ENCODE measurements around the gene MYB. TPM values are rescaled to one million over a fixed set of nuclear protein-coding genes. Genes with fewer than 3 reads are reported as not detected.

The MYB gene
- total and polyA plus RNA-seq, 2 donors (not counting 3 experiments of a cell fraction or from before 2014, with no cell fraction given) = 0.14 to 0.53 TPM

- Histone ChIP-seq H2AFZ (ENCODE audit: low read depth, low read length) (no peak overlapping the region), H3K9ac (replicated peaks; ENCODE audit: extremely low read depth, insufficient read depth, low read length) (no peak overlapping the region), H3K27ac (ENCODE audit: insufficient read depth, low read depth, low read length) (no peak overlapping the region), H3K4me1 (ENCODE audit: control insufficient read depth, extremely low read depth, insufficient read depth, low read length) (no peaks in the 10 kb centered on the region), H3K4me2 (ENCODE audit: insufficient read depth, low read length) (no peak overlapping the region), H4K20me1 (replicated peaks; ENCODE audit: control insufficient read depth, extremely low read depth, insufficient read depth, low read length) (no peaks in the 10 kb centered on the region), H3K9me3 (replicated peaks; ENCODE audit: control insufficient read depth, insufficient read depth, low read length) (no peaks in the 10 kb centered on the region), H3K4me3 (replicated peaks in 1 of 3; ENCODE audit: insufficient read depth in 1 of 3, low read depth in 1 of 3, low read length in 3 of 3) (no peak overlapping the region), H3K36me3 (ENCODE audit: control insufficient read depth in 2 of 2, extremely low read depth in 1 of 2, insufficient read depth in 2 of 2, low read length in 2 of 2) (no peaks in the 10 kb centered on the region), H3K9me1 (replicated peaks; ENCODE audit: control insufficient read depth, extremely low read depth, insufficient read depth, low read length) (no peaks in the 10 kb centered on the region), H3K79me2 (ENCODE audit: control insufficient read depth, insufficient read depth, low read length) (no peaks in the 10 kb centered on the region), H3K27me3 (ENCODE audit: control insufficient read depth in 2 of 2, insufficient read depth in 2 of 2, low read length in 2 of 2) (peaks cover 5 to 13% of the 10 kb centered on the region in 2 experiments)
- intact Hi-C loops (cut with micrococcal nuclease) = no loop called here
- ChIA-PET POLR2A (no interaction called here), CTCF (interaction anchor here (0.6 to 1.1 kb wide), 2 partner anchors 11 to 32 kb away, joined by 3 to 7 read pairs; no protein-coding TSS in a partner anchor)
- no peak for DNase-seq (ENCODE audit: low read depth, low spot score)
- FAIRE-seq = no peak
- TF ChIP-seq MYC (IDR thresholded peaks at IDR 0.05; ENCODE audit: low read depth, low read length) = no peak
- no peak for TF ChIP-seq POLR2A (IDR thresholded peaks at IDR 0.05; ENCODE audit: low read depth, low read length)
- TF ChIP-seq FOS (IDR thresholded peaks at IDR 0.05; ENCODE audit: borderline replicate concordance, insufficient read depth, low read length) = no peak
- no peak for TF ChIP-seq GATA2 (IDR thresholded peaks at IDR 0.05; ENCODE audit: insufficient read depth, insufficient read length, low read depth, low read length)
- no peak for TF ChIP-seq EZH2 (IDR thresholded peaks at IDR 0.05; ENCODE audit: borderline replicate concordance, low read depth, low read length, severe bottlenecking)
- TF ChIP-seq POLR2AphosphoS5 (IDR thresholded peaks at IDR 0.05; ENCODE audit: insufficient read depth, low read depth, low read length) = no peak
- TF ChIP-seq MAX (IDR thresholded peaks at IDR 0.05; ENCODE audit: insufficient read depth, insufficient read length) = no peak
- TF ChIP-seq JUN (IDR thresholded peaks at IDR 0.05; ENCODE audit: borderline replicate concordance, insufficient read depth, insufficient read length, low read depth) = no peak
- dilution Hi-C loops (cut with MboI; ENCODE audit: extremely low pct_ligation_motif_present, low sequenced_read_pairs) = no loop called here
- no TSS peak for BruUV-seq (replicated peaks)
Observed at GRCh38 chr6:135257631-135258405, 76.7 kb downstream of the MYB start.

All from endothelial cell of umbilical vein (primary cell).